ENCODE results near the gene IGHMBP2.
"Not testable (repeated sequence)": the region's sequence is repeated elsewhere in the genome, so short reads cannot be mapped to it uniquely, and the experiment has no call there.

IGHMBP2 gene

GRCh38 chr11:68965901-68966853, 62.5 kb downstream of the IGHMBP2 start:
- no peak for FAIRE-seq

- no peak for FAIRE-seq
Observed at GRCh38 chr11:68966894-68967780, 63.4 kb downstream of the IGHMBP2 start.

GRCh38 chr11:68968306-68969250, 64.9 kb downstream of the IGHMBP2 start:
- no peak for FAIRE-seq

- FAIRE-seq: no peak
Observed at GRCh38 chr11:68969386-68969785, 65.7 kb downstream of the IGHMBP2 start.

- FAIRE-seq: no peak
Observed at GRCh38 chr11:68970921-68971636, 67.4 kb downstream of the IGHMBP2 start.

GRCh38 chr11:68973219-68973618, 69.5 kb downstream of the IGHMBP2 start:
- FAIRE-seq: no peak

- FAIRE-seq: not testable (repeated sequence)
Observed at GRCh38 chr11:68973706-68974105, 70.0 kb downstream of the IGHMBP2 start.

- no peak for FAIRE-seq
Observed at GRCh38 chr11:68974421-68975194, 70.9 kb downstream of the IGHMBP2 start.

- no peak for FAIRE-seq
Observed at GRCh38 chr11:68976095-68976494, 72.4 kb downstream of the IGHMBP2 start.

- FAIRE-seq: no peak
Observed at GRCh38 chr11:68976563-68976962, 72.9 kb downstream of the IGHMBP2 start.

- no peak for FAIRE-seq
Observed at GRCh38 chr11:68977781-68978625, 74.3 kb downstream of the IGHMBP2 start.

GRCh38 chr11:68978626-68978930, 74.9 kb downstream of the IGHMBP2 start:
- no peak for FAIRE-seq

- FAIRE-seq: no peak
Observed at GRCh38 chr11:68978931-68979594, 75.4 kb downstream of the IGHMBP2 start.

GRCh38 chr11:68979931-68980775, 76.5 kb downstream of the IGHMBP2 start:
- FAIRE-seq: no peak

- no peak for FAIRE-seq
Observed at GRCh38 chr11:68980776-68981065, 77.0 kb downstream of the IGHMBP2 start, which contains the start of gene MRGPRD. MRGPRD (minus strand) TSS chr11:68980986; CDS start chr11:68980986, 0 bp downstream.

- FAIRE-seq: no peak
Observed at GRCh38 chr11:68982134-68982533, 78.4 kb downstream of the IGHMBP2 start.

GRCh38 chr11:68983801-68984200, 80.1 kb downstream of the IGHMBP2 start:
- FAIRE-seq: no peak

- FAIRE-seq: no peak
Observed at GRCh38 chr11:68987211-68987610, 83.5 kb downstream of the IGHMBP2 start.

GRCh38 chr11:68988491-68988890, 84.8 kb downstream of the IGHMBP2 start:
- FAIRE-seq: no peak
